HG02840 (cell line): Measurements from ENCODE around the gene AZU1.

Experiments
- ATAC-seq: cut with Tn5 transposase; IDR thresholded peaks from one replicate; pipeline ENCODE4 v1.9.1; 2021; ENCODE audit warnings: mild to moderate bottlenecking, moderate library complexity, moderate number of reproducible peaks; ENCODE audit not compliant: unreplicated experiment, low FRiP score

Gene AZU1

DNA sequence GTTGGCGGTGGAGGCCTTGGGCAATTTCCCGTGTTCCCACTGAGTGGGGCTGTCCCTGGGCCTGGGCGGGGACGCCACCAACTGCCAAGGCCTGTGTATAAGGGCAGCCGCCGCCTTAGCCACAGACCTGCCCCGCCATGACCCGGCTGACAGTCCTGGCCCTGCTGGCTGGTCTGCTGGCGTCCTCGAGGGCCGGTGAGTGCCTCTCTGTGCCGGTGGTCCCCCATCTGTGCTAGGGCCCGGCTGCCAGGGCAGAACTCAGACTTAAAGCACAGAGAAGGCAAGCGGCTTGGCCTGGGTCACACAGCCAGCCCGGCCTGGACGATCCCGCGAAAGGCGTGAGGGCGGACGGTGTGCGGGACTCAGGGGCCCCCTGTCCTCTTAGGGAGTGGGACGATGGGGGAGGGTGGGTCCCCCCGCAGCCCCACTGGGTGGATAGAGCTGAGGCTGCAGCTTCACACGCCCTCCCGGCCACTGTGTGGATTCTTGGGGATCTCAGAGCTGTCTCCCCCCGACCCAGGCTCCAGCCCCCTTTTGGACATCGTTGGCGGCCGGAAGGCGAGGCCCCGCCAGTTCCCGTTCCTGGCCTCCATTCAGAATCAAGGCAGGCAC lies at the start of gene AZU1:
Gene AZU1, plus strand, starts transcription at position 128 of the 612 bp plus-strand sequence. Its CDS starts 10 bp downstream, at position 138.
- no peak for ATAC-seq

GRCh38 chr19:778910-779653 lies 48.6 kb upstream of the AZU1 start:
- ATAC-seq, result no peak

DNA sequence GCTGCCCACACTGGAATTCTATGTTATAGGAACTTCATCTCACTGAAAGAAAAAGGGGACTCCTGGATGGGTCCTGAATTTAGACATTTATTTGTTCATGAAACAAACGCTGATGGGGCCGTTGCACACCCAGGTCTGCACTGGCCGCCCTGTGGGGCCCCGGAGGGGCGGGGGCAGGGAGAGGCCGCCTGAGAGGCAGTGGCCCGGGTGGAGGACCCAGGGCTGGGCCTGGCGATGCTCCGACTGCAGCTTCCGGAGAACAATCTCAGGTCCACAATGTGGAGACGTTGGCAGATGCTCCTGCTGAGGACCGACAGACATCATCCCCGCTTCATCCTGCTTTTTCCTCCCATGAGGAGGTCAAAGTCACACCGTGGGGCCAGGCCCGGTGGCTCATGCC lies 46.7 kb upstream of the AZU1 start:
- ATAC-seq, result no peak

GRCh38 chr19:781800-782184 lies 45.8 kb upstream of the AZU1 start:
- ATAC-seq, result no peak

DNA sequence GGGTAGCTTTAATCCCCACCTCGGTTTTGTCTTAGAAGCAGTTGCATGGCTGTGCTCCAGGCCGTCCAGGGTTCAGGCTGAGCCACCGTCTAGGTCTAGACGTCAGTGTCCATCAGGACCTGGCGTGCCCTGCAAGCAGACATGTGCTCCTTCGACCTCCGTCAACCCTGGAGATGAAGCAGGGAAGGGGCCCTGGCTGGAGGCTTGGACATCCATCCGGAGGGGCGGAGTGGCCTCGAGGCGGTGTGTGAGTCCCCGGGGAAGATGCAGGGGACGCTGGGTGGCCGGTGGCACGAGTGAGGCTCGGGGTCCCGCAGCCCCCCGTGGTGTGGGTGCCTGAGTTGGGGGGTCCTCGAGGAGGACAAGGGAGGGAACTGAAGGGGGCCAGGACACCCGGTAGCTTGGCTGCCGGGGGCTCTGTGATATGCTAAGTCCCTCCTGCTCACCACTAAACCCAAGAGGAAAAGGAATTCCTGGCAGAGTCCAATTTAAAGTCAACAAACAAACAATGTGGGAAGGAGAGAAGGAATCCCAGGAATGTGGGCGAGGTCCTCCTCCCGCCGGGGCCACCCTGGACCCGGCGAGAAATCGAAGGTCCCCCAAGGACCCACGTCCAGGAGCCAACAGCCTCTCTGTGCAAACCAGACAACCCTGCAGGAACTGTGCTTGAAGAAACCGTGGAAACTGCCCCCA lies 45.3 kb upstream of the AZU1 start:
- ATAC-seq, result no peak

DNA sequence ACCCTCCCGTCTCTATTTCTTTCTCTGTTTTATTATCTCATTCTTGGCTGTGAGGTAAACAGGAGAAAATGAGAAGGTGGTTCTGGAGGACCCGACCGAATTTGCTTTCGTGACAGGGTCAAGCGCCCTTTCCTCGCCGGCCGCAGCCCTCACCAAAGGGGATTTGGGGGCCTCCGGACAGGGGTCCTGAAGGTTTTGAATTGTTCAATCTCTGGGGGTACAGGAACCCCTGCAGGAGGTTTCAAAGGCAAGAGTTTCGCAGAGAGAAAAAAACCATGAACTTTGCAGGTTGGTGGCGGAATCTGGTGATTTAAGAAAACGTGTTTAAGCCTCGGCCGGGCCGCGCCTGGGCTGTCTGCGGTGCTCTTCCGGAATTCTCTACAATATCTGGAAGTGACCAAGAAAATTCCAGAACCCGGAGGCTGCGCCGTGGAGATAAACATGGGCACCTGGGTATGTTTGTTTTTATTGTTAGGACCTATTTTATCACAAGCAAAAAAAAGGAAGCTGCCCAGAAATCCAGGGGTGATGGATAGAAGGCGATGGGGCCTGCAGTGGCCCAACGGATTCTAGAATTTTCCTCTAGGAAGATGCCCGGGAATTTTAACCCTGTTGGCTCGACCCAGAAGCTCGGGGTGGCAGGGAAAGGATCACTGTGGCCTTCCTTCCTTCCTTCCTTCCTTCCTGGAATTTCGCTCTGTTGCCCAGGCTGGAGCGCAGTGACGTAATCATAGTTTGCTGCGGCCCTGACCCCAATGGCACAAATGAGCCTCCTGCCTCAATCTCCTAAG lies 44.6 kb upstream of the AZU1 start:
- ATAC-seq, result no peak

- no peak for ATAC-seq
Observed at GRCh38 chr19:784541-784940, 43.1 kb upstream of the AZU1 start.

DNA sequence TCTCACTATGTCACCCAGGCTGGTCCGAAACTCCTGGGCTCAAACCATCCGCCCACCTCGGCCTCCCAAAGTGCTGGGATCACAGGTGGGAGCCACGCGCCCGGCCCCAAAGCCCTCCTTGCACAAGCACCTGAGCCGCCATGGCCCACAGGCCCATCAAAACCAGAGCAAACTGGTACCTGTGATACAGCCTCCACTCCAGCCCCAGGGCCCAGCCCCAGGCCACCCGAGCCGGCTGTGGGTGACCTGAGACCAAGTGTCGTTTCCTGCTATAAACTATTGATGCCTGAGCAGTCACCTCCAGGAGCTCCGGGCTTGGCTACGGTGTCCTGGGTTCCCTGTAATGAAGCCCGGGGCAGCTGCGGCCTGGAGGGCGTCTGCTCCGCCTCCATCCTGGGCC lies 40.1 kb upstream of the AZU1 start:
- no peak for ATAC-seq

- ATAC-seq, result no peak
Observed at GRCh38 chr19:788686-788982, 39.0 kb upstream of the AZU1 start.

DNA sequence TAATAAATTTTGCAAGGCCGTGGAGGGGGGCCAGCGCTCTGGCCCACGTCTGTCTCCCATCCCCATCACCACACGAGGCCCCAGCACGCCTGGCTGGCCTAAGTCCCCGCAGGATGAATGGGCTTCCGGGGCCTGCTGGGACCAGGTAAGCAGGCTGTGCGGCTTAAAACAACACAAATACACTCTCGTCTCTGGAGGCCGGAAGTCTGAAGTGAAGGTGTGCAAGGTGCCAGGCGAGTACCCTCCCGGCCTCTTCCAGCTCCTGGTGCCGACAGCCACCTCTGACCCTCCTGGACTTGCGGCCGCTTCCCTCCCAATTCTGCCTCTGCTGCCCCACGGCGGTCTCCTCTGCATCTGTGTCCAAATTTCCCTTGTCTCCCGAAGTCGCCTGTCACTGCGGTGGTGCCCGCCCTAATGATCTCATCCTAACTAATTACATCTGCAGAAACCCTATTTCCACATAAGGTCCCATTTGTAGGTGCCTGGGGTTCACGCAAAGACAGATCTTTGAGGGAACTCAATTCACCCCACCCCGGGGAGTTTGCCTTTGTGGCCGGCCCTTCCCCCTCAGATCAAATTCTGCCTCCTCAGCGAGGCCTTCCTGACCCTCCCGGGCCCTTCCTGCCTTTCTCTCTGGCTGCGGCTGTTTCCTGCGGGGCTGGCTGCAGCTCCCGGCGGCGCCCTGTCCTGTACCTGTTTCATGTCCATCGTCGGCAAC lies 38.5 kb upstream of the AZU1 start:
- no peak for ATAC-seq

- no peak for ATAC-seq
Observed at GRCh38 chr19:789701-790060, 38.0 kb upstream of the AZU1 start.

DNA sequence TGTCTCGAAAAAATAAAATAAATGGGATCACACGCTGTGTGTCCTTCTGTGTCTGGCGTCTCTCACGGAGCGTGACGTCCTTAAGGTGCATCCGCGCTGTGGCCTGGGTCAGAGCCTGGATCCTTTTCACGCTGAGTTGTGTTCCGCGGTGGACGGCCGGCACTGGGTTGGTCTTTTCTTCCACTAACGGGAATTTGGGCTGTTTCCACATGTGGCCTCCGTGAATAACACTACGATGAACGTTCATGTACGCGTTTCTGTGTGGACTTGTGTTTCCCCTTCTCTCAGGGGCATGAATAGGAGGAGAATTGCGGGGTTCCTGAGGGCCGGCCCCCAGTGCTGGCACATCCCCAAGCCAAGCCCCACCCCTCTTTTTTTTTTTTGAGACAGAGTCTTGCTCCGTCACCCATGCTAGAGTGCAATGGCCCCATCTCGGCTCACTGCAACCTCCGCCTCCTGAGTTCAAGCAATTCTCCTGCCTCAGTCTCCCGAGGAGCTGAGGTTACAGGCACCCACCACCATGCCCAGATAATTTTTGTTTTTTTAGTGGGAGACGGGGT lies 36.5 kb upstream of the AZU1 start:
- no peak for ATAC-seq

DNA sequence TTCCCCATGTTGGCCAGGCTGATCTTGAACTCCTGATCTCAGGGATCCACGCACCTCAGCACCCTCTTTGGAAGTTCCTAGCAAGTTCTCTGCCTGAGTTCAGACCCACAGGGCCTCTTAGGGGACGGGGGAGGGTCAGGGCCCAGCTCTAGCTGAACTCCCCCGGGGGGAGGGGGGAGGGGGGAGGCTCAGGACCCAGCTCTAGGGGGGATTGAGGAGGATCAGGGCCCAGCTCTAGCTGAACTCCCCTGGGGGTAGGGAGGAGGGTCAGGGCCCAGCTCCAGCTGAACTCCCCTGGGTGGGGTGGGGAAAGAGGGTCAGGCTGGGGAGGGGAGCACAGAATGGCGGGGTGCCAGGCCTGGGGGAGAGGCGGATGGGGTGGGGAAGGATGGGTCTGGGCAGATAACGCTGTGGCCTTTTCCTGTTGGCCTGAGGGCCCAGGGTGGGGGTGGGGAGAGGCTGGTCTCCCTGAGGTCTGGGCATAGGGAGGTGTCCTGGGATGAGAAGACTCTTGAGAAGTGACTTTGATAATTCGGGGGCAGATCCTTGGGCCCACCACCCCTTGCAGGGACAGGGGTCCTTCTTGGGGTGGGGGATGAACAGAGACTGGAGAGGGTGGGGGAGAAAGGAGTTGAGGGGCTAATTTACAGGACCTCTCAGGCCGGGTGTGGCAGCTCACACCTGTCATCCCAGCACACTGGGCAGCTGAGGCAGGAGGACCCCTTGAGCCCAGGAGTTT lies 35.9 kb upstream of the AZU1 start:
- ATAC-seq, result no peak

DNA sequence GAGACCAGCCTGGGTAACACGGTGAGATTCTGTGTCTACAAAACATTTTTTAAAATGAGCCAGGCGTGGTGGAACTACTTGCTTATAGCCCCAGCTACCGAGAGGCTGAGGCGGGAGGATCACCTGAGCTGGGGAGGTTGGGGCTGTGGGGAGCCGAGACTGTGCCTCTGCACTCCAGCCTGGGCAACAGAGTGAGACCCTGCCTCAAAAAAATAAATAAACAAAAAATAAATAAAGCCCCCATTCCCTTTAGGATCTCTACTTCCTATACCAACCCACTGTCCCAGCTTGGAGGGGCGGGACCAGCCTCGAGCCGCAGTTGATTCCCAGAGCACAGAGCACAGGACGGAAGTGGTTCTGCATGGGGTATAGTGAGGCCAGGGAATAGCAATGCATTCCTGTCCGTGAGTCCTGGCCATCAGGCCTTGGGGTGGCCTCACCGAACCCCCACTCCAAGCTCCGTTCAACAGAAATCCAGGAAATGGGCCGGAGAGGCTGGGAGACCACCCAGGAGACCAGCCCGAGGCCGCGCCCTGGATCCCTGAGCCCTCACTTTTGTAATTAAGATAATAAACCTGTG lies 35.2 kb upstream of the AZU1 start:
- ATAC-seq, result no peak

GRCh38 chr19:793806-794205 lies 33.8 kb upstream of the AZU1 start:
- ATAC-seq, result no peak

DNA sequence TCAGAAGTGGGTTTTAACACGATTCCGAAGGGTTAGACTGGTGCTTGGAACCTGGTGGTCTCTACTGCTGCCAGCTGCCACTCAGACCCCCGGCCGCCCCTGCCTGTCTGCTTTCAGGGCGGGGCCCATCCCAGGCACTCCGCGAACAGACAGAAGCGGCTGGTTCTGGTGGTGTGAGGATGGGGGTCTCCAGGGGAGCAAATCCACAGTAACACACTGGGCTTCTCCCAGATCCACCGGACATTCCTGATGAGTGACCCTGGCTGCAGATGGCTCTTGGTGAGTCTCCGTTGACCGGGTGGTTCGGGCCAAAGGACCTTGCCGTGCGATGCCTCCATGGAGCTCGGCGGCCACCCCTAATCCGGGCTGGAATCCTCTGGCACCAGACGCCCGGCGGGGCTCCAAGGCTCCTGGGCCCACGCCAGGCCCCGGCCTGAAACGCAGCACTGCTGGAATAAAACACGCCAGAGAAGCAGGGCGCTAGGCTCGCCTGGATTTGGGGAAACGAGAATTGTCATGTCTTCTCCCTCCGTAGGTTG lies 32.5 kb upstream of the AZU1 start:
- ATAC-seq, result no peak

- ATAC-seq, result no peak
Observed at GRCh38 chr19:795691-796581, 31.7 kb upstream of the AZU1 start.
